Measurements from ENCODE around the gene CTU2. TPM values are rescaled to one million over a fixed set of nuclear protein-coding genes. Genes with fewer than 3 reads are reported as not detected.

The CTU2 gene
- total RNA-seq, 1 donor from 2014 or later = 21.3 TPM

DNA sequence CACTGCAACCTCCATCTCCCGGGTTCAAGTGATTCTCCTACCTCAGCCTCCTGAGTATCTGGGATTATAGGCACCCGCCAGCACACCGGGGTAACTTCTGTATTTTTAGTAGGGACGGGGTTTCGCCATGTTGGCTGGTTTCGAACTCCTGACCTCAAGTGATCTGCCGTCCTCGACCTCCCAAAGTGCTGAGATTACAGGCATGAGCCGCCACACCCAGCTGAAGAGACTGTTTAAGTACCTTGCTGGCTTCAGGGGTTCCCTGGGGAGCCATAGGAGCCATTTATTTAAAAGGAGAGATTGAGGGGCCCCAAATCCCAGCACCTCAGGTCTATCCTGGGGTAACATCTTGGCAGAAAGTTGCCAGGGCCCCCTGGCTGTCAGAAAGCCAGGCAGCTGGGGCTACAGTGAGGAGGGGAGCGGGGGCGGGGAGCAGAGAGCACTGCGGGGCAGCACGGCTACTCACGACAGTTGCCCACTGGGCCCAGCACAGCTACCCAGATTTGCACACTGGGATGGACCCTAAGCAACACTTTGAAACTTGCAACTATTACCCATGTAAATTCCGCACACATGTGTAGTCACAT is 21.6 kb upstream of the CTU2 start:
- DNase-seq = no peak
- Histone ChIP-seq H3K27ac (no peak overlapping the region), H3K4me3 (peak overlapping the region; percentile 60), H3K4me1 (peaks cover 30% of the 10 kb centered on the region), H3K36me3 (no peaks in the 10 kb centered on the region), H3K27me3 (peaks cover 10% of the 10 kb centered on the region), H3K9me3 (no peaks in the 10 kb centered on the region)
- ATAC-seq = no peak
- intact Hi-C loops (cut with DNase I) = no loop called here
- no peak for TF ChIP-seq CTCF (IDR thresholded peaks at IDR 0.05)

- peak; percentile 57 for TF ChIP-seq CTCF (IDR thresholded peaks at IDR 0.05)
- DNase-seq (peak; percentile 75), ATAC-seq (peak; percentile 1)
- Histone ChIP-seq H3K27ac (peak overlapping the region; percentile 11), H3K9me3 (no peaks in the 10 kb centered on the region), H3K36me3 (no peaks in the 10 kb centered on the region), H3K4me3 (peak overlapping the region; percentile 60), H3K27me3 (peaks cover 10% of the 10 kb centered on the region), H3K4me1 (peaks cover 30% of the 10 kb centered on the region)
- intact Hi-C loops (cut with DNase I) = no loop called here
These were observed 20.9 kb upstream of the CTU2 start for GRCh38 chr16:88685156-88686061.

- intact Hi-C loops (cut with DNase I) = no loop called here
- Histone ChIP-seq H3K27ac (peak overlapping the region; percentile 11), H3K27me3 (peaks cover 13% of the 10 kb centered on the region), H3K4me3 (peak overlapping the region; percentile 60), H3K4me1 (peaks cover 29% of the 10 kb centered on the region), H3K36me3 (no peaks in the 10 kb centered on the region), H3K9me3 (no peaks in the 10 kb centered on the region)
- ATAC-seq = peak; percentile 59
- no peak for TF ChIP-seq CTCF (IDR thresholded peaks at IDR 0.05)
- DNase-seq = peak; percentile 83
These were observed 20.3 kb upstream of the CTU2 start for GRCh38 chr16:88686062-88686438.

DNA sequence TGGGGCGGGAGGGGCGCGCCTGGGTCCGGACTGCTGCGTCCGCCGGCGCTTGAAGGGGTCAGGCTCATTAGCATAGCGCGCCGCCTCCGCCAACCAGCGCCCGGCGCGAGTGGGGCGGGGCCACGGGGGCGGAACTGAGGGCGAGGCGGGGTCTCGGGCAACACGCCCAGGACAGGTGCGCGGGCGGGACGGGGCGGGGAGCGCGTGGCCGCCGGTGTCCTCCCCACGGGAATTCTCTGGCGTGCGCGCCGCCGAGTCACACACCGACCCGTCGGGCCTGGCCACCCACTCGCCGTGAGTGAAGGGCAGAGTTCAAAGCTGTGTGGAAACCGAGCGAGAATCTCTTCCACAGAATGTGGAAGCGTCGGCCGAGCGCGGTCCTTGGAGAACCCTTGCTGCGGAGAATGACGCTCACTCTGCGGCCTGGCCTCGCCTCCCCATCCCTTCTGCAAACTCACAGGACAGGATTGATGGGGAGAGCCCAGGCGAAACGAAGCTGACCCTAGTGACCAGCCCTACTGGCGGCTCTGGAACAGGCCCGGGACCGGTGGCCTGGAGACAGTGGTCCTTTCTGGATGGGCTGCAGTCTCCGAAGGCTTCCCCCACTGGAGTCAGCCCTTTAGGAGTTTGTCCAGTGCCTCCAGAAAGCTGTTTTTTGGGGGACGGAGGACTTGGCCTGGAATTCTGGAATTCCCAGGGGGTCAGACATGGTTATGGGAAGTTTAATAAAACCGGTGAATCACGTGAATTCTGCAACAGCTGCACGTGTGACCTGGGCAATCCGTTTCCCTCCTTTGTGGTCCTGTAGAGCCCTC is 19.7 kb upstream of the CTU2 start, which contains the start of gene SNAI3:
SNAI3 (minus strand) TSS at position 69 of the 815 bp plus-strand sequence. CDS start 101 bp downstream, outside the sequence.
- intact Hi-C loops (cut with DNase I) = no loop called here
- ATAC-seq = peak; percentile 94
- H3K4me3 ChIP-seq = peak within 1 kb of the TSS; percentile 60

More for the DNA sequence above, 19.7 kb upstream of the CTU2 start, which contains the start of gene SNAI3:
- TF ChIP-seq CTCF (IDR thresholded peaks at IDR 0.05) = no peak
- H3K27ac ChIP-seq = peak within 1 kb of the TSS; percentile 11
- peaks cover 17% of the 10 kb centered on the region for H3K27me3 ChIP-seq
- no peaks in the 10 kb centered on the region for H3K9me3 ChIP-seq
- no peaks in the 10 kb centered on the region for H3K36me3 ChIP-seq
- DNase-seq = peak; percentile 96
- H3K4me1 ChIP-seq = peaks cover 23% of the 10 kb centered on the region

All from upper lobe of right lung (tissue), 1 donor.